ENCODE measurements around the gene TRIO. TPM values are rescaled to one million over a fixed set of nuclear protein-coding genes. Genes with fewer than 3 reads are reported as not detected.

TRIO gene
- total RNA-seq, 1 experiment from 2014 or later = 68.4 TPM

GRCh38 chr5:14332038-14332631, 189.0 kb downstream of the TRIO start:
- H3K4me2 ChIP-seq (ENCODE audit: low read length) = no peak overlapping the region
- no peak overlapping the region for H3K9ac ChIP-seq (ENCODE audit: low read length)
- no peak for DNase-seq (ENCODE audit: low read depth, low spot score)
- POLR2A ChIA-PET = no interaction called here
- ATAC-seq = no peak
- peaks cover 0 to 8% of the 10 kb centered on the region in 2 experiments; a peak in 1 of 4 replicates for H3K36me3 ChIP-seq (ENCODE audit: control insufficient read depth in 1 of 2, insufficient read depth in 2 of 2, low read length in 2 of 2)
- H3K79me2 ChIP-seq (ENCODE audit: insufficient read depth, low read length) = peaks cover 5% of the 10 kb centered on the region; the same call in 1 of the 2 replicates
- intact Hi-C loops (cut with micrococcal nuclease) = no loop called here
- no peaks in the 10 kb centered on the region for H4K20me1 ChIP-seq (ENCODE audit: insufficient read depth)
- H3K4me3 ChIP-seq (replicated peaks in 1 of 2; ENCODE audit: low read depth in 1 of 2, low read length in 2 of 2) = no peak overlapping the region
- H3K27ac ChIP-seq (ENCODE audit: low read depth, low read length) = no peak overlapping the region
- H3K9me3 ChIP-seq (ENCODE audit: control insufficient read depth in 1 of 2, insufficient read depth in 1 of 2, low read depth in 1 of 2, low read length in 2 of 2) = no peaks in the 10 kb centered on the region
- CTCF ChIA-PET = no interaction called here
- H3K4me1 ChIP-seq (ENCODE audit: control insufficient read depth in 1 of 2, insufficient read depth in 2 of 2, low read length in 2 of 2) = no peaks in the 10 kb centered on the region
- no TSS peak for BruUV-seq (replicated peaks)
- no peaks in the 10 kb centered on the region for H3K27me3 ChIP-seq (ENCODE audit: insufficient read depth, low read length)
- RAD21 ChIA-PET (ENCODE audit: low non-redundant PET in 1 of 2, low total read pairs in 2 of 2, uncharacterized antibody in 2 of 2, unreplicated experiment in 2 of 2) = no interaction called here
- no peak for TF ChIP-seq SRF (IDR thresholded peaks at IDR 0.05; ENCODE audit: low read depth)
- no peak for TF ChIP-seq EZH2phosphoT487 (IDR thresholded peaks at IDR 0.05; ENCODE audit: borderline replicate concordance)
- no peak for TF ChIP-seq REST (IDR thresholded peaks at IDR 0.05; ENCODE audit: low read depth)
- no peak for TF ChIP-seq ATF3 (IDR thresholded peaks at IDR 0.05)
- no peak for TF ChIP-seq JUND (IDR thresholded peaks at IDR 0.05)
- TF ChIP-seq RAD21 (IDR thresholded peaks at IDR 0.05; ENCODE audit: low read depth) = no peak
- no peak for TF ChIP-seq CBX3 (IDR thresholded peaks at IDR 0.05; ENCODE audit: low read depth)
- no peak for TF ChIP-seq POLR2AphosphoS5 (IDR thresholded peaks at IDR 0.05; ENCODE audit: low read depth, low read length)
- TF ChIP-seq ELF1 (IDR thresholded peaks at IDR 0.05; ENCODE audit: borderline replicate concordance, low read depth) = no peak
- no peak for TF ChIP-seq CEBPB (IDR thresholded peaks at IDR 0.05; ENCODE audit: low read depth)
- TF ChIP-seq MAX (IDR thresholded peaks at IDR 0.05) = no peak
- no peak for TF ChIP-seq ZBTB33 (IDR thresholded peaks at IDR 0.05; ENCODE audit: extremely low read depth, insufficient replicate concordance, low read length)
- TF ChIP-seq YY1 (IDR thresholded peaks at IDR 0.05; ENCODE audit: extremely low read depth, insufficient replicate concordance, low read depth, low read length) = no peak
- TF ChIP-seq ZNF274 (IDR thresholded peaks at IDR 0.05; ENCODE audit: low read depth, low read length) = no peak
- TF ChIP-seq CTCF (IDR thresholded peaks at IDR 0.05 in 2 of 3, conservative IDR thresholded peaks at IDR 0.05 in 1 of 3; ENCODE audit: borderline replicate concordance in 1 of 3, insufficient read depth in 1 of 3, low read depth in 2 of 3, low read length in 2 of 3) = no peak
- no peak for TF ChIP-seq SIN3A (IDR thresholded peaks at IDR 0.05; ENCODE audit: low read depth)
- TF ChIP-seq ZFX (IDR thresholded peaks at IDR 0.05) = no peak
- no peaks in the 10 kb centered on the region for H3K9me2 ChIP-seq (ENCODE audit: insufficient read depth)
- no peak overlapping the region for H2AFZ ChIP-seq (ENCODE audit: low read depth, low read length, poor library complexity, severe bottlenecking)

Data from HCT116 (cell line).